GM18507 (cell line): Measurements from ENCODE around the gene RIN1.

ENCODE experiments used
- DNase-seq: peaks from one replicate; pipeline ENCODE4 v3.0.0; 2011; ENCODE audit warnings: low read depth; ENCODE audit not compliant: insufficient read length; ENCODE audit errors: extremely low spot score
- FAIRE-seq: peaks from 2 replicates; lab custom pipeline; 2011; peaks lifted over from hg19 to GRCh38; lab: Jason Lieb, UNC

RIN1 gene

GRCh38 chr11:66287211-66287888, 48.9 kb downstream of the RIN1 start:
- DNase-seq (no peak), FAIRE-seq (no peak)

GRCh38 chr11:66286699-66287098, 49.5 kb downstream of the RIN1 start:
- FAIRE-seq: no peak

DNA sequence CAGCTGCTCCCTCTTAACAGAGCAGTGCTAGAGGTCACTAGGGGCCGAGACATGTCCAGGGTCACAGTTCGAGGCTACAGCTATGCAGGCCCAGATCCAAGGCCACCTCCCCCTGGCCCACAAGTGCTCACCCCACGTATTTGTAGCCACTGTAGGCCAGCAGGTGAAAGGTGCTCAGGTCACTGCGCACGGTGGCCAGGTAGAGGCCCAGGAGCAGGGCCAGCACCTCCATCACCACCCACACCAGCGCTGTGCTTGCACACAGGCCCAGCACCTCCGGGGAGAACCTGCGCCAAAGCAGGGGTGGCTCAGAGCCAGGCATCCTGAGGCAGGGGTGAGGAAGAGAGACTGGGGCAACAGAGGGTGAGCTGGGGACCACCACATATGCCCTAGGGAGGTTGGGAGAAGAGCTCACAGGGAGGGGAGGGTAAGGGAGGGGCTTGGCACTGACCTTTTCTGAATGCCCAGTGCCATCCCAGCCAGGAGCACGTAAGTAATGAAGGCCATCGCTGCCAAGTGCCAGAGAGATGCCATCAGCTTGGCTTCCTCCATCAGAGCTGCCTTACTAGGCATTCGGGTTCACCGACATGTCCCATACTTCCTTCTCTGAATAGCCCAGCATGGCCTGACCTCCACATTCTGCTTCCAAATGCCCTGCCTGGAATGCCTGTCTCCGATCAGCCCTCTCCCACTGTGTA, 50.8 kb downstream of the RIN1 start:
- FAIRE-seq (no peak), DNase-seq (no peak)

More at GRCh38 chr11:66286699-66287098, 49.5 kb downstream of the RIN1 start:
- no peak for DNase-seq

DNA sequence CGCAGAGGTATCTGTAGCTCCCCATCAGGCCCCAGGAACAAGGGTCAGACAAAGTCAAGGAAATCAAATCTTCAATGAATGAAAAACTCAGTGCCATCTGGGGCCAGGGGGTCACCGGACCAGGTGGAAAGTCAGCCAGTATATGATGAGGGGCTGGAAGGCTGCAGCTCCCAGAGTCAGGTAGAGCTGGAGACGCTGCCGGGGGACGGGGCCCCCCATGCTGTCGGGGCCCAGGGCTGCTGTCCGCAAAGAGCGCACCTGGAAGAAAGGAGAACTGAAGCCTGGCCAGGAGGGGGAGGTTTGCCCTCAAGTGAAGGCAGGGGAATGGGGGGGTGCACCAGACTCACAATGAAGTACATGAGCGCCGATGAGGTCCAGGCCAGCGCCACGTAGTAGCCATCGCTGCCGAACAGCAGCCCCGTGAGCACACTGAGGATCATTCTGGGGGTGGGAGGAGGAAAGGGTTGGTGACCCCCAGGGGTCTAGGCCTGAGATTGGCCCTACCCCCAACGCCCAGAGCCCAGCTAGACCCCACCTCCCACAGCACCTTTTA, 51.6 kb downstream of the RIN1 start:
- DNase-seq: no peak
- no peak for FAIRE-seq

DNA sequence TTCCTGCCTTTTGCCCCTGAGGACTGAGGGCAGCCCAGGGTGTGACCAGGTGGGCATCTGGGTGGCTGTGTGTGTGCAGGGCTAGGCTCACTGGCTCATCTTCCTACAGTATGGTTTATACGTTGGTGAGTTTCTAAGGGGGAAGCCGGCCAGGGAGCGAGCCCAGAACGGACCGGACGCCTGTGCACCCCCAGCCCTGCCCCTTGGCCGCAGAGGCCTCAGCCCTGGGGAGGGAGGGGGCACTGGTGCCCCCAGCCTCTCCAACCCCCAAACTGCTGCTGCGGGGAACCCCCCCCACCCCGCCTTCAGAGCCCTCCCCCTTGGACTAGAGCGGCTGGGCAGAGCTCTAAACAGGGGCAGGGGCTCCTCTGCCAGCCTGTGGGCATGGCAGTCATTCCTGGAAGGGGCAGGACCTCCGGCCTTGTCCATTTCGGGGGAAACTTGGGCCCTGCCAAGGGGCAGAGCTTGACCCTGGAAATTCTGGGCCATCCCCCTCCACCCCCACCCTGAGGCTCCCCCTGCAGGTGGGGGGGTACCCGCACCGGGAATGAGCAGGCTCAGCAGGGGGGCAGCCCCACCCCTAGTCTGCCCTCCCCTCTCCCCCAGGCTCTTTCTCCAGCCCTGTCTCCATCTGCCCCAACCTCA, 52.7 kb downstream of the RIN1 start:
- FAIRE-seq (no peak), DNase-seq (no peak)

DNA sequence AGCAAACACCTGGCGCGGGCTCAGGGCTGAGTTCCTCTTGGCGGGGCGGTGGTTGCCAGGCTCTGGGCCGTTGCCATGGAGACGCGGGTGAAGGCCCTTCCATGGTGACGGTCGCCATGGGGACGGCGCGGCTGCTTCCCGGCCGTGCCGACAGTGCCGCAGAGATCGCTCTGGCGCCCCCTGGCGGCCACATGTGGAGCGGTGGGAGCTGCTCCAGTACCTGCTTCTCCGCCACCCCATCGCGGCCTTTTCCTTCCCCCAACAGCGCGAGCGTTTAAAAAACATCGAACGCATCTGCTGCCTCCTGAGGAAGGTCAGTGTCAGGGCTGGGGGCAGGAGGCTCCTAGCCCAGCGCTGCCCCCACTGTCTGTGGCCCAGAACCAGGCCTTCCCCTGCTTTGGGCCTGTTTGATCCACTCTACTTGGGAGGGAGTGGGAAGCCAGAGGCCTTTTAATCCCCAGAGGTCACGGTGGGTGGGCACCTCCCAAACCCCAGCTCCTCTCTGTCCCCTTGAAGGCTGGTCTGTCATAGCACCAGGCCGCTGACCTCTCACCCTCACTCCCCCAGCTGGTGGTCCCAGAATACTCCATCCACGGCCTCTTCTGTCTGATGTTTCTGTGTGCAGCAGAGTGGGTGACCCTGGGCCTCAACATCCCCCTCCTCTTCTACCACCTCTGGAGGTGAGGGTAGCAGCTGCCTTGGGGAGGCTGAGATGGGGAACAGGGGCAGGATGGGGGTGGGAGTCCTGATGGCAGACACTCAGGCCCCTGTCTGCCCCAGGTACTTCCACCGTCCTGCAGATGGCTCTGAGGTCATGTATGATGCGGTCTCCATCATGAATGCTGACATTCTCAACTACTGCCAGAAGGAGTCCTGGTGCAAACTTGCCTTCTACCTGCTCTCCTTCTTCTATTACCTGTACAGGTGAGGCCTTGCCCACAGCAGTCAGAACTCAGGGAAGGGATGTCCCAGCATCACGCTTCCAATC, 53.5 kb downstream of the RIN1 start:
- FAIRE-seq (peak; percentile 94), DNase-seq (peak; percentile 94)
